Measurements from ENCODE around the gene PCK2.

PCK2 gene

GRCh38 chr14:24139272-24139934, 45.3 kb downstream of the PCK2 start:
- peak in 1 of 2 experiments; percentile 43 for DNase-seq

GRCh38 chr14:24141097-24141880, 47.2 kb downstream of the PCK2 start, which contains the start of gene EMC9:
TSS of gene EMC9 (minus strand) at chr14:24141591. CDS start at chr14:24141304, 287 bp downstream.
- DNase-seq, result peak; percentile 99 to 100

- no peak for DNase-seq
Observed at GRCh38 chr14:24143511-24143910, 49.4 kb downstream of the PCK2 start.

- no peak for DNase-seq
Observed at GRCh38 chr14:24144451-24144850, 50.3 kb downstream of the PCK2 start.

- DNase-seq, result no peak
Observed at GRCh38 chr14:24145219-24145618, 51.1 kb downstream of the PCK2 start.

- peak in 1 of 2 experiments; percentile 70 for DNase-seq
Observed at GRCh38 chr14:24145690-24146452, 51.8 kb downstream of the PCK2 start.

- DNase-seq, result peak; percentile 95 to 98
Observed at GRCh38 chr14:24146453-24146977, 52.4 kb downstream of the PCK2 start, which contains the start of gene PSME2. TSS of gene PSME2 (minus strand) at chr14:24146610. CDS start at chr14:24146581, 29 bp downstream.

GRCh38 chr14:24146978-24147760, 53.1 kb downstream of the PCK2 start, which contains the start of gene RNF31:
TSS of gene RNF31 (plus strand) at chr14:24147498. CDS start at chr14:24147699, 201 bp downstream.
- peak; percentile 95 to 99 for DNase-seq

- DNase-seq, result no peak
Observed at GRCh38 chr14:24147761-24148428, 53.8 kb downstream of the PCK2 start.

- no peak for DNase-seq
Observed at GRCh38 chr14:24149302-24149969, 55.3 kb downstream of the PCK2 start.

GRCh38 chr14:24150061-24150460, 56.0 kb downstream of the PCK2 start:
- no peak for DNase-seq

GRCh38 chr14:24150567-24150966, 56.5 kb downstream of the PCK2 start:
- no peak for DNase-seq

GRCh38 chr14:24150993-24151392, 56.9 kb downstream of the PCK2 start:
- no peak for DNase-seq

GRCh38 chr14:24151404-24152080, 57.4 kb downstream of the PCK2 start:
- no peak for DNase-seq

Measured in NCI-H526 (cell line).